ENCODE data around the gene RDH11.

RDH11 gene

DNA sequence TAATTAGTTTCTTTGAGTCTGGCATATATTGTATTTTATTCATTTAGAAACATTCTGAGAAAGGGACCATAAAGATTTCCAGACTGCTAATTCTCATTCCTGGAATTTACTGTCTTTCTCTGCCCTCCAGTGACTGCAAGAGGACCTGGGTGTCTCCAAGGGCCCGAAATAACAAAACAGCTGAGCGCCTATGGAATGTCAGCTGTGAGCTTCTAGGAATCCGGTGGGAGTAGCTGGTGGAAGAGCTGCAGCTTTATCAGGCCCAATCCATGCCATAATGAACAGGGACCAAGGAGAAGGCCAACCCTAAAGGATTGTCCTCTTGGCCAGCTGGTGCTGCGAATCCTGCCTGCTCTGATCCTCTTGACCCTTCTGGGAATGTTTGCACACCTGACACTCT lies 38.1 kb upstream of the RDH11 start:
- TF ChIP-seq, protein P1, sequence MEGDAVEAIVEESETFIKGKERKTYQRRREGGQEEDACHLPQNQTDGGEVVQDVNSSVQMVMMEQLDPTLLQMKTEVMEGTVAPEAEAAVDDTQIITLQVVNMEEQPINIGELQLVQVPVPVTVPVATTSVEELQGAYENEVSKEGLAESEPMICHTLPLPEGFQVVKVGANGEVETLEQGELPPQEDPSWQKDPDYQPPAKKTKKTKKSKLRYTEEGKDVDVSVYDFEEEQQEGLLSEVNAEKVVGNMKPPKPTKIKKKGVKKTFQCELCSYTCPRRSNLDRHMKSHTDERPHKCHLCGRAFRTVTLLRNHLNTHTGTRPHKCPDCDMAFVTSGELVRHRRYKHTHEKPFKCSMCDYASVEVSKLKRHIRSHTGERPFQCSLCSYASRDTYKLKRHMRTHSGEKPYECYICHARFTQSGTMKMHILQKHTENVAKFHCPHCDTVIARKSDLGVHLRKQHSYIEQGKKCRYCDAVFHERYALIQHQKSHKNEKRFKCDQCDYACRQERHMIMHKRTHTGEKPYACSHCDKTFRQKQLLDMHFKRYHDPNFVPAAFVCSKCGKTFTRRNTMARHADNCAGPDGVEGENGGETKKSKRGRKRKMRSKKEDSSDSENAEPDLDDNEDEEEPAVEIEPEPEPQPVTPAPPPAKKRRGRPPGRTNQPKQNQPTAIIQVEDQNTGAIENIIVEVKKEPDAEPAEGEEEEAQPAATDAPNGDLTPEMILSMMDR (IDR thresholded peaks at IDR 0.05; ENCODE audit: insufficient read depth, missing control alignments): no peak
- no peak for DNase-seq (ENCODE audit: insufficient read length, low spot score)
- no peak for FAIRE-seq

DNA sequence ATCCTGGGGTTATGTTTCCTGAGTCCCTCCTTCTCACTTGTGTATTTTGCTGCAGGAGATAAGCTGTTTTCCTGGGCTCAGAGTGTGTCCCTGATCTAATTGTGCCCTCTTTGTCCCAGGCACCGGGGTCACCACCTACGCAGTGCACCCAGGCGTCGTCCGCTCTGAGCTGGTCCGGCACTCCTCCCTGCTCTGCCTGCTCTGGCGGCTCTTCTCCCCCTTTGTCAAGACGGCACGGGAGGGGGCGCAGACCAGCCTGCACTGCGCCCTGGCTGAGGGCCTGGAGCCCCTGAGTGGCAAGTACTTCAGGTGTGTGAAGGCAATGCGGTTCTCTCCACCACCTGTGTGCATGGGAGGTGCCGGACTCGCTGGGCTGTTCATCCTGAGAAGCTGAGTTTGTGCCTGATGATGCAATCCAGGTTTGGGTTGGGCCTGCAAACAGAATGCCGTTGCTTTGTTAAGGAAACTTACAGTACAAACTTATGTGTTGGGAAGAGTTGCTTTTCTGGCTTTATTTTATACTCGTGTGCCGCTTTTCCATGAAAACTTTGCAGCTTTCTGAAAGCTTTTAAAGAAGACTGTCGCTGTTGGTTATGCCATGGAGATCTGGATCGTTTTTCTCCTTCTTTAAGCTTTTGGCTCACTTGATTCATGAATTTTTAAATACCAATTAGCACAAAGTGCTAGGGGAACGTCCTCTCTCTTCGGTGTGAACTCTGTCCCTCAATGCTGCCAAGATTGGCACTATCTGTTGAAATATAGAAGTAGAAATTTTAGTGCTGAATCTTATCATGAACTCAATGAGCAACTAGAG lies 33.7 kb upstream of the RDH11 start:
- no peak for DNase-seq (ENCODE audit: insufficient read length, low spot score)
- TF ChIP-seq, protein P1 (IDR thresholded peaks at IDR 0.05; ENCODE audit: insufficient read depth, missing control alignments): no peak
- no peak for FAIRE-seq

DNA sequence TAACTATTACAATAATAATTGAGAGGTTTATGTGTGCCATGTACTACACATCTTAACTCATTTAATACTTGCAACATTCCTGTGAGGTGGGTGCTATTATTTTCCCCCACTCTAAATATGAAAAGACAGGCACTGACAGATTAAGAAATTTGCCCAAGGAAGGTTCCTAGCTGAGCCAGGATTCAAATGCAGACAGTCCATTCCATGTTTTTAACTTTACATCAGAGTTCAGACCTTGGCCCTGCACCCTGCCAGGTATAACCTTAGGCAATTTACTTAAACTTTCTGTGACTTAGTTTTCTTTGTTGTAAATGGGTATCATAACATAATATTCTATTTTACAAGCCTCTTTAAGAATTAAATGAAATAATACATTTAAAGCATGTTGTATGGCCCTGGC lies 32.7 kb upstream of the RDH11 start:
- DNase-seq (ENCODE audit: insufficient read length, low spot score): no peak
- no peak for FAIRE-seq

DNA sequence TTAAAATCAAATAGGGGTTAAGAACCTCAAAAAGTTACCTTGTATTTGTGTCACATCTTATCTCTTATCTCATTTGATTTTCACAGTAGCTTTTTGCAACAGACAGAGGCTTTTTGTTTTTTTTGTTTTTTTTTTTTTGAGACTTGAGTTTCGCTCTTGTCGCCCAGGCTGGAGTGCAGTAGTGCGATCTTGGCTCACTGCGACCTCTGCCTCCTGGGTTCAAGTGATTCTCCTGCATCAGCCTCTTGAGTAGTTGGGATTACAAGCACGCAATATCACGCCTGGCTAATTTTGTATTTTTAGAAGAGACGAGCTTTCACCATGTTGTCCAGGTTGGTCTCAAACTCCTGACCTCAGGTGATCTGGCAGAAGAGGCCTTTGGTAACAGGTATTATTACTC lies 31.8 kb upstream of the RDH11 start:
- FAIRE-seq: no peak
- TF ChIP-seq, protein P1 (IDR thresholded peaks at IDR 0.05; ENCODE audit: insufficient read depth, missing control alignments): no peak
- DNase-seq (ENCODE audit: insufficient read length, low spot score): no peak

More for the DNA sequence above, 32.7 kb upstream of the RDH11 start:
- TF ChIP-seq, protein P1 (IDR thresholded peaks at IDR 0.05; ENCODE audit: insufficient read depth, missing control alignments): no peak

DNA sequence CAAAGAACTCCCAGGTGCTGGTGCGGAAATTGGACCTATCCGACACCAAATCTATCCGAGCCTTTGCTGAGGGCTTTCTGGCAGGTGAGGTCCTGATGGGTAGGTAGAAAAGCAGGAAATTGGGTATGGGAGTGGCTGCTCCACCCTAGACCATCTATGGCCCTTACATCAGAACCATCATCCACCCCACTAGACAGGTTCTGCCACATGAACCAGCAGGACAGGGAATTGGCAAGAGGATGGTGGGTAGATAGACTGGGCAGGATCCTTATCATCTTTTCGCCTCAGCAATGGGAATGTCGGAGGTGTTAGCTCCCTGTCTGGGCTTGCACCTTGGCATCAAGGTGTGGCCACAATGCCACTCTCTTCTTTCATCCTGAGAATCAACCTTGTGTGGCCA lies 29.6 kb upstream of the RDH11 start:
- FAIRE-seq: no peak
- no peak for DNase-seq (ENCODE audit: insufficient read length, low spot score)
- TF ChIP-seq, protein P1 (IDR thresholded peaks at IDR 0.05; ENCODE audit: insufficient read depth, missing control alignments): no peak

DNA sequence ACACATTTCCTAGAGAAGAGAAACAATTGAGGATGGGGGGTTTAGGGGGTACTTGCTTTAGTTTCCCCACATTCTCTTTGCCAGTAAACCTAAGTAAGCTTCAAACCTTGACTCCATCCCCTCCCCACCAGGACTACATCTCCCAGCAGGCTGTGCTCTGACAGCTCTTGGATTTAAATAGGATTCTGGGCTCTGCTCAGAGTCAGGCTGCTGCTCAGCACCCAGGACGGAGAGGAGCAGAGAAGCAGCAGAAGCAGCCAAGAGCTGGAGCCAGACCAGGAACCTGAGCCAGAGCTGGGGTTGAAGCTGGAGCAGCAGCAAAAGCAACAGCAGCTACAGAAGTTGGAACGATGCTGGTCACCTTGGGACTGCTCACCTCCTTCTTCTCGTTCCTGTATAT lies 26.7 kb upstream of the RDH11 start:
- FAIRE-seq (no peak), DNase-seq (ENCODE audit: insufficient read length, low spot score) (peak; percentile 29)
- TF ChIP-seq, protein P1 (IDR thresholded peaks at IDR 0.05; ENCODE audit: insufficient read depth, missing control alignments): no peak

DNA sequence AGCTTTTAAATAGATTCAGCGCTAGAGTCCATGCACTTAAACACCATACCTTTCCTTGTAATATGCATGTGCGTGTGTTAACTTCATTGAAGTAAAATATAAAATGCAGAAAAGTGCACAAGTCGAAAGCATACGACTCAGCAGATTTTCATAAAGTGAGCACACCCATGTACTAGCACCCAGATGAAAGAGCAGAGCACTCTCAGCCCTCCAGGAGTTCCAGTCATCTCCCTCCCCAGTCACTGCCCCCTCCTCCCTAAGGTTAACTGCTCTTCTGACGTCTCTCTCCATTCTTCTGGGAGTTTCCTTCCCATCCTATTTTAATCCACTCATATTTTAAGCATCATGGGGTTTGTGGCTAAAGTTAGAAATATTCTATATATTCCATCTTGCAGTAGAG lies 26.3 kb upstream of the RDH11 start:
- FAIRE-seq: no peak
- no peak for DNase-seq (ENCODE audit: insufficient read length, low spot score)

More for the DNA sequence above, 26.3 kb upstream of the RDH11 start:
- TF ChIP-seq, protein P1 (IDR thresholded peaks at IDR 0.05; ENCODE audit: insufficient read depth, missing control alignments): no peak
